WTC11 (cell line): ENCODE results near the gene ZNRF1. TPM values are rescaled to one million over a fixed set of nuclear protein-coding genes. Genes with fewer than 3 reads are reported as not detected.
A peak's percentile ranks its signal among the peaks of the same experiment; 100 is the strongest.
"Not testable (repeated sequence)": the region's sequence is repeated elsewhere in the genome, so short reads cannot be mapped to it uniquely, and the experiment has no call there.

Experiments
- ATAC-seq: fragments of 200-7000 bp; cut with Tn5 transposase; 2 replicates; pipeline ENCODE4 v1.10.0; 2021; ENCODE audit warnings: mild to moderate bottlenecking, moderate library complexity
- CTCF ChIA-PET: fragments of 300-600 bp; sonication (Branson Sonifier 250); formaldehyde crosslinking; loops from one replicate; lab custom pipeline; 2021; ENCODE audit warnings: antibody characterized with exemption; lab: Charles Lee
- POLR2A ChIA-PET: fragments of 350-600 bp; sonication (Branson Sonifier 250); formaldehyde crosslinking; loops from one replicate; lab custom pipeline; 2021; ENCODE audit warnings: antibody characterized with exemption; lab: Charles Lee
- DNase-seq: peaks from one replicate; pipeline ENCODE4 v3.0.0; 2021; ENCODE audit warnings: low spot score
- H3K27ac Mint-ChIP-seq: 2 replicates; pipeline ENCODE4 v1.8.0; 2021; ENCODE audit warnings: mixed read lengths
- H3K27me3 Mint-ChIP-seq: 2 replicates; pipeline ENCODE4 v1.8.0; 2021; ENCODE audit warnings: low read depth, mild to moderate bottlenecking, moderate library complexity, mixed read lengths
- H3K36me3 Mint-ChIP-seq: 2 replicates; pipeline ENCODE4 v1.8.0; 2021; ENCODE audit warnings: mixed read lengths
- H3K4me1 Mint-ChIP-seq: 2 replicates; pipeline ENCODE4 v1.8.0; 2022; ENCODE audit warnings: mixed read lengths
- H3K4me3 Mint-ChIP-seq: 2 replicates; pipeline ENCODE4 v1.8.0; 2021; ENCODE audit warnings: mild to moderate bottlenecking, moderate library complexity, mixed read lengths
- H3K9me3 Mint-ChIP-seq: 2 replicates; pipeline ENCODE4 v1.8.0; 2021; ENCODE audit warnings: mixed read lengths
- ATF1 ChIP-seq: sonication (generic); formaldehyde crosslinking; IDR thresholded peaks from 2 replicates; pipeline ENCODE4 v1.8.1; 2023; ENCODE audit warnings: mild to moderate bottlenecking, moderate library complexity, missing genetic modification reagents
- E2F5 ChIP-seq: sonication (generic); formaldehyde crosslinking; IDR thresholded peaks from 2 replicates; pipeline ENCODE4 v1.8.1; 2022; ENCODE audit warnings: mild to moderate bottlenecking, moderate library complexity, missing genetic modification reagents
- ETV6 ChIP-seq: sonication (generic); formaldehyde crosslinking; IDR thresholded peaks from 2 replicates; pipeline ENCODE4 v1.8.1; 2022; ENCODE audit warnings: mild to moderate bottlenecking, missing genetic modification reagents
- FOXP1 ChIP-seq: sonication (generic); formaldehyde crosslinking; IDR thresholded peaks from 2 replicates; pipeline ENCODE4 v1.8.0; 2022; ENCODE audit warnings: missing genetic modification reagents, mild to moderate bottlenecking, moderate library complexity, borderline replicate concordance
- GRHL2 ChIP-seq: fragments of 250-450 bp; sonication (Bioruptor Pico); IDR thresholded peaks from 2 replicates; pipeline ENCODE4 v1.8.0; 2022; ENCODE audit warnings: mild to moderate bottlenecking, moderate library complexity; ENCODE audit not compliant: insufficient replicate concordance, severe bottlenecking
- GTF2I ChIP-seq: fragments of 250-450 bp; sonication (Bioruptor Pico); conservative IDR thresholded peaks from 2 replicates; pipeline ENCODE4 v1.4.0; 2021; ENCODE audit warnings: mild to moderate bottlenecking
- NFE2L1 ChIP-seq: sonication (generic); formaldehyde crosslinking; IDR thresholded peaks from 2 replicates; pipeline ENCODE4 v1.8.1; 2023; ENCODE audit warnings: missing genetic modification reagents
- SOX15 ChIP-seq: fragments of 250-450 bp; sonication (Bioruptor Pico); IDR thresholded peaks from 2 replicates; pipeline ENCODE4 v1.9.0; 2021; ENCODE audit warnings: mild to moderate bottlenecking
- SP1 ChIP-seq: sonication (generic); formaldehyde crosslinking; conservative IDR thresholded peaks from 2 replicates; pipeline ENCODE4 v1.8.1; 2022; ENCODE audit warnings: missing genetic modification reagents
- TEAD4 ChIP-seq: sonication (generic); formaldehyde crosslinking; IDR thresholded peaks from 2 replicates; pipeline ENCODE4 v1.8.0; 2022; ENCODE audit warnings: mild to moderate bottlenecking, missing genetic modification reagents
- ZBTB21 ChIP-seq: sonication (generic); formaldehyde crosslinking; IDR thresholded peaks from 2 replicates; pipeline ENCODE4 v1.8.1; 2023; ENCODE audit warnings: mild to moderate bottlenecking, missing genetic modification reagents, borderline replicate concordance
- ZSCAN18 ChIP-seq: fragments of 250-450 bp; sonication (Bioruptor Pico); IDR thresholded peaks from 2 replicates; pipeline ENCODE4 v2.1.2; 2022; ENCODE audit warnings: mild to moderate bottlenecking, moderate library complexity
- total RNA-seq: library from RNA; stranded (reverse); gene quantifications from 3 replicates; pipeline ENCODE4 v1.2.3, GENCODE V29; 2021
- TF ChIP-seq, protein P1 (sequence below): sonication (generic); formaldehyde crosslinking; IDR thresholded peaks from 2 replicates; pipeline ENCODE4 v1.8.1; 2023; ENCODE audit warnings: mild to moderate bottlenecking, moderate library complexity, missing genetic modification reagents
- TF ChIP-seq, protein P2 (sequence below): sonication (generic); formaldehyde crosslinking; IDR thresholded peaks from 2 replicates; pipeline ENCODE4 v1.8.0; 2022; ENCODE audit warnings: mild to moderate bottlenecking, missing genetic modification reagents
- TF ChIP-seq, protein P3 (sequence below): fragments of 250-450 bp; sonication (Bioruptor Pico); IDR thresholded peaks from 2 replicates; pipeline ENCODE4 v1.9.0; 2021; ENCODE audit warnings: mild to moderate bottlenecking
- TF ChIP-seq, protein P4 (sequence below): sonication (generic); formaldehyde crosslinking; IDR thresholded peaks from 2 replicates; pipeline ENCODE4 v1.8.1; 2022; ENCODE audit warnings: low read depth, missing genetic modification reagents, borderline replicate concordance

Gene ZNRF1
- total RNA-seq, 1 experiment from 2014 or later: 47.6 TPM

DNA sequence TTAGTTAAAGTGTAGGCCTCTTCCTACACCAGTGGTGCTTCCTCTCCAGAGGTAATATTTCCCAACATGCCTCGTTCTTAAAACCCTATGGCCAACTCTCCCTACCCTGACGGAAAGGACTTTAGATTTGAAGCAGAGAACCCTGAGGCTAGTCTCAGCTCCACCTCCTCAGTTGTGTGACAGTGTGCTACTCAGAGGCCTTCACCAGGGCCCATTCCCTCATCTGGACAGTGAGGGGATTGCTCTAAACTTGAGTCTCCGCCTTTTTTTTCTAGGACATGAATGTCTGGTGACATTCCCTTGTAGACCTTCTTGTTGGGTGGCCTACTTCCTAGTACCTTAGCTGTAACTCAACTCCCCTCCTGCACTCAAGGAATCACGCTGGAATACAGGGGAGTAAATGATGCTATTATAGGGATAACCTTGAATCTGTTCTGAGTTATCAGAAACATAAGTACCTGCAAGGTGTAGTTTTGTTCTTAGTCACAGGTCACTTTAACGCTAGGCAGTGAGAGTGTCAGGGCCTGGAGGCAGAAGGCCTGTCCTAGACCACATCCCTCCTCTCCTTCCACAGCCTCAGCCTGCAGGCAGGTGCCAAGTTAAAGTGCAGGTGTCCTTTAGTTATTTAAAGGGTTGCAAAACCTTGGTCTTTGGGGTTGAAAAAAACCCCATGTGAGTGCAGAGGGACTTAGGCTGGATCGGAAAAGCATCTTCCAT, 90.8 kb downstream of the ZNRF1 start:
- no peak for DNase-seq
- TF ChIP-seq ZSCAN18 (no peak), NFE2L1 (no peak), E2F5 (no peak), GRHL2 (CRISPR knock-in tag) (no peak), GTF2I (CRISPR knock-in tag) (no peak), FOXP1 (CRISPR knock-in tag) (no peak), ETV6 (CRISPR knock-in tag) (no peak), SOX15 (CRISPR knock-in tag) (no peak), ZBTB21 (CRISPR knock-in tag) (no peak), ATF1 (no peak), TEAD4 (CRISPR knock-in tag) (no peak), SP1 (CRISPR knock-in tag) (no peak)
- TF ChIP-seq, protein P1, sequence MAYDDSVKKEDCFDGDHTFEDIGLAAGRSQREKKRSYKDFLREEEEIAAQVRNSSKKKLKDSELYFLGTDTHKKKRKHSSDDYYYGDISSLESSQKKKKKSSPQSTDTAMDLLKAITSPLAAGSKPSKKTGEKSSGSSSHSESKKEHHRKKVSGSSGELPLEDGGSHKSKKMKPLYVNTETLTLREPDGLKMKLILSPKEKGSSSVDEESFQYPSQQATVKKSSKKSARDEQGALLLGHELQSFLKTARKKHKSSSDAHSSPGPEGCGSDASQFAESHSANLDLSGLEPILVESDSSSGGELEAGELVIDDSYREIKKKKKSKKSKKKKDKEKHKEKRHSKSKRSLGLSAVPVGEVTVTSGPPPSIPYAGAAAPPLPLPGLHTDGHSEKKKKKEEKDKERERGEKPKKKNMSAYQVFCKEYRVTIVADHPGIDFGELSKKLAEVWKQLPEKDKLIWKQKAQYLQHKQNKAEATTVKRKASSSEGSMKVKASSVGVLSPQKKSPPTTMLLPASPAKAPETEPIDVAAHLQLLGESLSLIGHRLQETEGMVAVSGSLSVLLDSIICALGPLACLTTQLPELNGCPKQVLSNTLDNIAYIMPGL (CRISPR knock-in tag): no peak
- TF ChIP-seq, protein P2, sequence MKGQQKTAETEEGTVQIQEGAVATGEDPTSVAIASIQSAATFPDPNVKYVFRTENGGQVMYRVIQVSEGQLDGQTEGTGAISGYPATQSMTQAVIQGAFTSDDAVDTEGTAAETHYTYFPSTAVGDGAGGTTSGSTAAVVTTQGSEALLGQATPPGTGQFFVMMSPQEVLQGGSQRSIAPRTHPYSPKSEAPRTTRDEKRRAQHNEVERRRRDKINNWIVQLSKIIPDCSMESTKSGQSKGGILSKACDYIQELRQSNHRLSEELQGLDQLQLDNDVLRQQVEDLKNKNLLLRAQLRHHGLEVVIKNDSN (CRISPR knock-in tag): no peak
- TF ChIP-seq, protein P3, sequence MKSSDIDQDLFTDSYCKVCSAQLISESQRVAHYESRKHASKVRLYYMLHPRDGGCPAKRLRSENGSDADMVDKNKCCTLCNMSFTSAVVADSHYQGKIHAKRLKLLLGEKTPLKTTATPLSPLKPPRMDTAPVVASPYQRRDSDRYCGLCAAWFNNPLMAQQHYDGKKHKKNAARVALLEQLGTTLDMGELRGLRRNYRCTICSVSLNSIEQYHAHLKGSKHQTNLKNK: no peak
- TF ChIP-seq, protein P4, sequence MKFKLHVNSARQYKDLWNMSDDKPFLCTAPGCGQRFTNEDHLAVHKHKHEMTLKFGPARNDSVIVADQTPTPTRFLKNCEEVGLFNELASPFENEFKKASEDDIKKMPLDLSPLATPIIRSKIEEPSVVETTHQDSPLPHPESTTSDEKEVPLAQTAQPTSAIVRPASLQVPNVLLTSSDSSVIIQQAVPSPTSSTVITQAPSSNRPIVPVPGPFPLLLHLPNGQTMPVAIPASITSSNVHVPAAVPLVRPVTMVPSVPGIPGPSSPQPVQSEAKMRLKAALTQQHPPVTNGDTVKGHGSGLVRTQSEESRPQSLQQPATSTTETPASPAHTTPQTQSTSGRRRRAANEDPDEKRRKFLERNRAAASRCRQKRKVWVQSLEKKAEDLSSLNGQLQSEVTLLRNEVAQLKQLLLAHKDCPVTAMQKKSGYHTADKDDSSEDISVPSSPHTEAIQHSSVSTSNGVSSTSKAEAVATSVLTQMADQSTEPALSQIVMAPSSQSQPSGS (CRISPR knock-in tag): no peak
- POLR2A ChIA-PET: interaction anchor here (0.9 kb wide), 1 partner anchor 165 kb away, joined by 3 read pairs; no protein-coding TSS in a partner anchor
- H3K4me3 Mint-ChIP-seq: no peak overlapping the region
- peak; percentile 34; the same call in 1 of the 2 replicates for ATAC-seq
- H3K27ac Mint-ChIP-seq: peak overlapping the region; percentile 51
- 0 out of 2 replicates have a peak, but pooled peaks cover 3% of the 10 kb centered on the region for H3K9me3 Mint-ChIP-seq
- CTCF ChIA-PET: interaction anchor here (0.6 to 5.0 kb wide), 4 partner anchors 22 to 282 kb away, joined by 3 to 31 read pairs (median 3); no protein-coding TSS in a partner anchor
- peaks cover 51% of the 10 kb centered on the region for H3K4me1 Mint-ChIP-seq
- no peaks in the 10 kb centered on the region for H3K27me3 Mint-ChIP-seq
- H3K36me3 Mint-ChIP-seq: peaks cover 9% of the 10 kb centered on the region

- H3K27ac Mint-ChIP-seq, H3K9me3 Mint-ChIP-seq, H3K4me3 Mint-ChIP-seq, DNase-seq, H3K27me3 Mint-ChIP-seq, ATAC-seq, POLR2A ChIA-PET, H3K36me3 Mint-ChIP-seq: not testable (repeated sequence)
- H3K4me1 Mint-ChIP-seq: peaks cover 58% of the 10 kb centered on the region
- CTCF ChIA-PET: interaction anchor here (1.0 to 5.0 kb wide), 3 partner anchors 21 to 92 kb away, joined by 3 to 31 read pairs (median 3); partner anchors contain the start of gene ZNRF1
Measured at GRCh38 chr16:75090899-75091298, 92.1 kb downstream of the ZNRF1 start.

- H3K27me3 Mint-ChIP-seq, POLR2A ChIA-PET, H3K36me3 Mint-ChIP-seq, H3K9me3 Mint-ChIP-seq, DNase-seq, ATAC-seq, H3K27ac Mint-ChIP-seq, H3K4me3 Mint-ChIP-seq: not testable (repeated sequence)
- CTCF ChIA-PET: interaction anchor here (1.0 to 2.6 kb wide), 2 partner anchors 19 to 93 kb away, joined by 3 to 14 read pairs; partner anchors contain the start of gene ZNRF1
- H3K4me1 Mint-ChIP-seq: peaks cover 59% of the 10 kb centered on the region
Measured at GRCh38 chr16:75091619-75092018, 92.8 kb downstream of the ZNRF1 start.
